Keratinocyte (primary cell): ENCODE data around the gene ZNF668. TPM values are rescaled to one million over a fixed set of nuclear protein-coding genes. Genes with fewer than 3 reads are reported as not detected.
"Not testable (repeated sequence)": the region's sequence is repeated elsewhere in the genome, so short reads cannot be mapped to it uniquely, and the experiment has no call there.

Source experiments
- DNase-seq: peaks from one replicate; pipeline ENCODE4 v3.0.0-alpha.2; 2011; ENCODE audit warnings: low read depth, missing footprints, low spot score
- FAIRE-seq: peaks from 2 replicates; lab custom pipeline; 2011; peaks lifted over from hg19 to GRCh38; lab: Jason Lieb, UNC
- H2AFZ ChIP-seq: 2 replicates; pipeline ENCODE4 v1.6.0; 2012; ENCODE audit warnings: low read length, control low read depth, inconsistent platforms; ENCODE audit not compliant: control insufficient read depth
- H3K27ac ChIP-seq: 2 replicates; pipeline ENCODE4 v1.5.1; 2011; ENCODE audit warnings: low read length; ENCODE audit not compliant: control insufficient read depth, insufficient read depth
- H3K27me3 ChIP-seq: 3 replicates; pipeline ENCODE4 v1.6.0; 2011; ENCODE audit warnings: low read length; ENCODE audit not compliant: control insufficient read depth, insufficient read depth; ENCODE audit errors: extremely low read depth
- H3K36me3 ChIP-seq, 2 experiments: 2 replicates in 1 of 2; 3 replicates in 1 of 2; pipeline ENCODE4 v1.5.1; 2011; ENCODE audit warnings: low read length in 2 of 2, mild to moderate bottlenecking in 1 of 2; ENCODE audit not compliant: control insufficient read depth in 2 of 2, insufficient read depth in 2 of 2; ENCODE audit errors: extremely low read depth in 1 of 2
- H3K4me1 ChIP-seq: 3 replicates; pipeline ENCODE4 v1.5.1; 2011; ENCODE audit warnings: low read length; ENCODE audit not compliant: control insufficient read depth, insufficient read depth; ENCODE audit errors: extremely low read depth
- H3K4me2 ChIP-seq: 3 replicates; pipeline ENCODE4 v1.6.0; 2011; ENCODE audit warnings: low read depth, low read length; ENCODE audit not compliant: control insufficient read depth, insufficient read depth; ENCODE audit errors: extremely low read depth
- H3K4me3 ChIP-seq, 3 experiments: fragments of 200-600 bp in 1 of 3; sonication (generic) in 1 of 3; 2 replicates in 2 of 3; 3 replicates in 1 of 3; pipeline ENCODE4 v1.5.1; 2011 to 2016; ENCODE audit warnings: low read length in 3 of 3, mild to moderate bottlenecking in 3 of 3, control low read depth in 2 of 3, inconsistent platforms in 1 of 3, low read depth in 1 of 3, mixed read lengths in 1 of 3, mixed run types in 1 of 3, moderate library complexity in 1 of 3; ENCODE audit not compliant: control insufficient read depth in 2 of 3, insufficient read depth in 2 of 3; ENCODE audit errors: extremely low read depth in 1 of 3
- H3K79me2 ChIP-seq: 2 replicates; pipeline ENCODE4 v1.6.0; 2012; ENCODE audit warnings: low read length; ENCODE audit not compliant: control insufficient read depth, insufficient read depth
- H3K9ac ChIP-seq: 3 replicates; pipeline ENCODE4 v1.6.0; 2011; ENCODE audit warnings: low read length; ENCODE audit not compliant: control insufficient read depth, insufficient read depth; ENCODE audit errors: extremely low read depth
- H3K9me1 ChIP-seq: 3 replicates; pipeline ENCODE4 v1.6.0; 2011; ENCODE audit warnings: low read length; ENCODE audit not compliant: control insufficient read depth, insufficient read depth; ENCODE audit errors: extremely low read depth
- H3K9me3 ChIP-seq: 2 replicates; pipeline ENCODE4 v1.5.1; 2012; ENCODE audit warnings: low read depth, low read length; ENCODE audit not compliant: control insufficient read depth
- H4K20me1 ChIP-seq: 3 replicates; pipeline ENCODE4 v1.6.0; 2011; ENCODE audit warnings: low read length; ENCODE audit not compliant: control insufficient read depth, insufficient read depth; ENCODE audit errors: extremely low read depth
- EZH2 ChIP-seq: IDR thresholded peaks from one replicate; pipeline ENCODE4 v1.6.1; 2012; ENCODE audit warnings: inconsistent platforms, mild to moderate bottlenecking, low read length, moderate library complexity
- dilution Hi-C: fragments of 300-500 bp; cut with MboI; formaldehyde crosslinking; loops from one replicate; pipeline ENCODE4 v1.7.0; 2020; ENCODE audit warnings: low sequenced_read_pairs; ENCODE audit not compliant: extremely low pct_ligation_motif_present
- polyA plus RNA-seq, 5 experiments: library from polyadenylated mRNA; depleted of rRNA in 3 of 5; stranded (reverse) in 3 of 5; stranded (forward) in 1 of 5; unstranded in 1 of 5; fragments of >200 nt; gene quantifications; 1 replicate in 1 of 5; 2 replicates in 3 of 5; 3 replicates in 1 of 5; pipeline versions ENCODE4 v1.2.1 to v1.2.3, GENCODE V29; 2011 to 2012; ENCODE audit warnings: missing spikeins in 2 of 5, low read depth in 1 of 5, low replicate concordance in 1 of 5
- TF ChIP-seq, protein P1 (sequence below), 3 experiments: IDR thresholded peaks in 1 of 3; conservative IDR thresholded peaks in 1 of 3; optimal IDR thresholded peaks in 1 of 3; 2 replicates in 2 of 3; 3 replicates in 1 of 3; pipeline versions ENCODE3 to v1.5.1; 2011; ENCODE audit warnings: low read length in 3 of 3, mild to moderate bottlenecking in 3 of 3, moderate library complexity in 2 of 3, control low read depth in 1 of 3, inconsistent platforms in 1 of 3; ENCODE audit not compliant: insufficient read depth in 2 of 3; ENCODE audit errors: extremely low read depth in 1 of 3

The ZNF668 gene
- polyA plus RNA-seq, 1 donor (not counting 4 experiments of a cell fraction or from before 2014, with no cell fraction given): 5.5 TPM

DNA sequence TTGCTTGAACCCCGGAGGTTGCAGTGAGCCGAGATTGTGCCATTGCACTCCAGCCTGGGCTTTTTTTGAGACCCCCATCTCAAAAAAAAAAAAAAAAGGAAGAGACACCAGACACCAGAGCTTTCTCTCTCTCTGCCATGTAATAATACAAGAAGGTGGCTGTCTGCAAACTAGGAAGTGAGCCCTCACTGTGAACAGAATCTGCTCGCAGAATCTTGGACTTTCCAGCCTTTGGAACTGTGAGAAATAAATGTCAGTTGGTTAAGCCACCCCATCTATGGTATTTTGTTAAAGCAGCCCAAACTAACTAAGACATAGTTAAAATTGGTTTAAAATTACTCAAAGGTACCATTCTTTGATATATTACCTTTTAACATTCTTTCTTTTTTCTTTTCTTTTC, 53.5 kb downstream of the ZNF668 start:
- H3K4me3 ChIP-seq: no peak overlapping the region
- H3K9me1 ChIP-seq: no peaks in the 10 kb centered on the region
- TF ChIP-seq, protein P1, sequence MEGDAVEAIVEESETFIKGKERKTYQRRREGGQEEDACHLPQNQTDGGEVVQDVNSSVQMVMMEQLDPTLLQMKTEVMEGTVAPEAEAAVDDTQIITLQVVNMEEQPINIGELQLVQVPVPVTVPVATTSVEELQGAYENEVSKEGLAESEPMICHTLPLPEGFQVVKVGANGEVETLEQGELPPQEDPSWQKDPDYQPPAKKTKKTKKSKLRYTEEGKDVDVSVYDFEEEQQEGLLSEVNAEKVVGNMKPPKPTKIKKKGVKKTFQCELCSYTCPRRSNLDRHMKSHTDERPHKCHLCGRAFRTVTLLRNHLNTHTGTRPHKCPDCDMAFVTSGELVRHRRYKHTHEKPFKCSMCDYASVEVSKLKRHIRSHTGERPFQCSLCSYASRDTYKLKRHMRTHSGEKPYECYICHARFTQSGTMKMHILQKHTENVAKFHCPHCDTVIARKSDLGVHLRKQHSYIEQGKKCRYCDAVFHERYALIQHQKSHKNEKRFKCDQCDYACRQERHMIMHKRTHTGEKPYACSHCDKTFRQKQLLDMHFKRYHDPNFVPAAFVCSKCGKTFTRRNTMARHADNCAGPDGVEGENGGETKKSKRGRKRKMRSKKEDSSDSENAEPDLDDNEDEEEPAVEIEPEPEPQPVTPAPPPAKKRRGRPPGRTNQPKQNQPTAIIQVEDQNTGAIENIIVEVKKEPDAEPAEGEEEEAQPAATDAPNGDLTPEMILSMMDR (optimal IDR thresholded peaks at IDR 0.05 in 1 of 3, IDR thresholded peaks at IDR 0.05 in 1 of 3, conservative IDR thresholded peaks at IDR 0.05 in 1 of 3; ENCODE audit: extremely low read depth in 1 of 3, insufficient read depth in 2 of 3, low read length in 3 of 3): no peak
- H3K36me3 ChIP-seq: no peaks in the 10 kb centered on the region
- no peaks in the 10 kb centered on the region for H4K20me1 ChIP-seq
- no peak overlapping the region for H3K9ac ChIP-seq
- H2AFZ ChIP-seq: no peak overlapping the region
- DNase-seq (no peak), FAIRE-seq (no peak)
- H3K9me3 ChIP-seq: no peaks in the 10 kb centered on the region
- no peaks in the 10 kb centered on the region for H3K27me3 ChIP-seq
- no peak overlapping the region for H3K4me2 ChIP-seq
- H3K27ac ChIP-seq: no peak overlapping the region
- no peaks in the 10 kb centered on the region for H3K79me2 ChIP-seq
- H3K4me1 ChIP-seq: no peaks in the 10 kb centered on the region
- dilution Hi-C loops: no loop called here

DNA sequence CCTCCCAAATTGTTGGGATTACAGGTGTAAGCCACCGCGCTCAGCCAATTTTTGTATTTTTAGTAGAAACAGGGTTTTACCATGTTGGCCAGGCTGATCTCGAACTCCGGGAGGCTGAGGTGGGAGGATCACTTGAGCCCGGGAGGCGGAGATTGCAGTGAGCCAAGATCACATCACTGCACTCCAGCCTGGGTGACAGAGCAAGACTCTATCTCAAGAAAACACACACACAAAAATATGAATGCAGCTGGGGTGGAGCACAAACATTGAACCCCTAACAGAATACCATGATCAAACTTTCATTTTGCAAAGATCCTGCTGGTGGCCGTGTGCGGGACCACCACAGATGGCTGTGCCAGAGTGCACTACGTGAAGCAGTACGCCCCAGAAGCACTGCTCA, 56.3 kb downstream of the ZNF668 start:
- H3K36me3 ChIP-seq, H3K79me2 ChIP-seq, H3K9me1 ChIP-seq, H3K9me3 ChIP-seq, H3K9ac ChIP-seq, dilution Hi-C loops, H3K4me1 ChIP-seq, H3K4me3 ChIP-seq, H3K27ac ChIP-seq, H3K27me3 ChIP-seq, H4K20me1 ChIP-seq, FAIRE-seq, H3K4me2 ChIP-seq, H2AFZ ChIP-seq, DNase-seq: not testable (repeated sequence)

DNA sequence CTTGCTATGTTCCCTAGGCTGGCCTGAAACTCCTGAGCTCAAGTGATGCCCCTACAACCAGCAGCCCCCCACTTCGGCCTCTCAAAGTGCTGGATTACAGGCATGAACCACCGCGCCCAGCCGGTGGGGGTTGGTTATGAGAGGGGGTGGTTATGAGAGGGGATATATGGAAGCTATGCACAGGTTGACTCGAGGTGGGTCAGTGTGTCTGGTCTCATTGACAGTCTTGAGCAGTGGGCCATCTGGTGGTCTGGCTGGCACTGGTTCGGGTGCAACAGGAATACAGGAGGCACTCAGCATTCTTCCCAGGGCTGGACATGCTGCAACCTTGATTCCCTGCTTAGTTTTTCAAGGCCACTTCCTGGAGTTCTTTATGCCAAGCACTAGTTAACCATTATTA, 58.0 kb downstream of the ZNF668 start:
- Histone ChIP-seq H3K4me2 (no peak overlapping the region), H3K9ac (no peak overlapping the region), H4K20me1 (no peaks in the 10 kb centered on the region), H3K79me2 (no peaks in the 10 kb centered on the region), H3K4me1 (no peaks in the 10 kb centered on the region), H3K9me1 (no peaks in the 10 kb centered on the region), H3K36me3 (no peaks in the 10 kb centered on the region), H3K4me3 (no peak overlapping the region), H3K27me3 (peaks cover 15% of the 10 kb centered on the region), H3K27ac (no peak overlapping the region), H2AFZ (no peak overlapping the region), H3K9me3 (no peaks in the 10 kb centered on the region)
- DNase-seq (no peak), FAIRE-seq (no peak)
- dilution Hi-C loops: no loop called here
- no peak for TF ChIP-seq EZH2
- TF ChIP-seq, protein P1 (optimal IDR thresholded peaks at IDR 0.05 in 1 of 3, IDR thresholded peaks at IDR 0.05 in 1 of 3, conservative IDR thresholded peaks at IDR 0.05 in 1 of 3; ENCODE audit: extremely low read depth in 1 of 3, insufficient read depth in 2 of 3, low read length in 3 of 3): peak in 1 of 3 experiments; percentile 40

DNA sequence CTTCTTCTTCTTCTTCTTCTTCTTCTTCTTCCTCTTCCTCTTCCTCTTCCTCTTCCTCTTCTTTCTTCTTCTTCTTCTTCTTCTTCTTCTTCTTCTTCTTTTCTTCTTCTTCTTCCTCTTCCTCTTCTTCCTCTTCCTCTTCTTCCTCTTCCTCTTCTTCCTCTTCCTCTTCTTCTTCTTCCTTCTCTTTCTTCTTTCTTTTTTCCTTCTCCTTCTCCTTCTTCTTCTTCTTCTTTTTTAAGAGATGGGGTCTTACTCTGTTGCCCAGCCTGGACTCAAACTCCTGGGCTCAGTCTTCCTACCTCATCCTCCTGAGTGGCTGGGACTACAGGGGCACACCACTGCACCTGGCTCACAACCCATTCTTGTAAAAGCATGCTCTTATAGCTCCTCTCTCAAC, 60.7 kb downstream of the ZNF668 start:
- H4K20me1 ChIP-seq, H3K4me3 ChIP-seq, dilution Hi-C loops, H3K79me2 ChIP-seq, H3K27ac ChIP-seq, H3K9me3 ChIP-seq, FAIRE-seq, H2AFZ ChIP-seq, H3K4me2 ChIP-seq, H3K4me1 ChIP-seq, H3K9ac ChIP-seq, H3K9me1 ChIP-seq, DNase-seq, H3K36me3 ChIP-seq: not testable (repeated sequence)
- H3K27me3 ChIP-seq: peaks cover 28% of the 10 kb centered on the region
